Measurements from ENCODE around the gene GPR139.

GRCh38 chr16:20072874-20073202, 852 bp downstream of the GPR139 start:
- no peak for TF ChIP-seq ZBTB7A (tag by site-specific recombination; IDR thresholded peaks at IDR 0.05; ENCODE audit: low read depth)
- no peak for TF ChIP-seq KLF17 (tag by site-specific recombination; IDR thresholded peaks at IDR 0.05)
- TF ChIP-seq ATF2 (tag by site-specific recombination; IDR thresholded peaks at IDR 0.05; ENCODE audit: low read depth) = no peak
- no peak for TF ChIP-seq YY1 (tag by site-specific recombination; IDR thresholded peaks at IDR 0.05)
- no peak for TF ChIP-seq ZNF830 (tag by site-specific recombination; IDR thresholded peaks at IDR 0.05; ENCODE audit: low read depth)
- no peak for TF ChIP-seq CTCF (tag by site-specific recombination; IDR thresholded peaks at IDR 0.05)
- TF ChIP-seq ZNF501 (tag by site-specific recombination; IDR thresholded peaks at IDR 0.05) = no peak
- TF ChIP-seq ZNF214 (tag by site-specific recombination; IDR thresholded peaks at IDR 0.05; ENCODE audit: borderline replicate concordance) = no peak
- no peak for TF ChIP-seq ZNF292 (tag by site-specific recombination; IDR thresholded peaks at IDR 0.05; ENCODE audit: borderline replicate concordance, low read depth)
- no peak for TF ChIP-seq MZF1 (tag by site-specific recombination; IDR thresholded peaks at IDR 0.05; ENCODE audit: borderline replicate concordance)
- no peak for TF ChIP-seq ZNF777 (tag by site-specific recombination; IDR thresholded peaks at IDR 0.05; ENCODE audit: borderline replicate concordance)
